BE2C (cell line): Measurements from ENCODE around the gene MEG3.

Experiments used
- DNase-seq: peaks from one replicate; pipeline ENCODE4 v3.0.0-alpha.2; 2020
- H3K27me3 ChIP-seq: fragments of 250-450 bp; sonication (Bioruptor Pico); 2 replicates; pipeline ENCODE4 v1.5.1; 2020; ENCODE audit warnings: mild to moderate bottlenecking
- H3K36me3 ChIP-seq: fragments of 250-450 bp; sonication (Bioruptor Pico); 2 replicates; pipeline ENCODE4 v1.5.1; 2020; ENCODE audit warnings: mild to moderate bottlenecking
- H3K4me1 ChIP-seq: fragments of 250-450 bp; sonication (Bioruptor Pico); 2 replicates; pipeline ENCODE4 v1.5.1; 2020
- H3K4me3 ChIP-seq: 2 replicates; pipeline ENCODE4 v1.5.1; 2011; ENCODE audit warnings: low read depth, low read length
- H3K9me3 ChIP-seq: fragments of 250-450 bp; sonication (Bioruptor Pico); 2 replicates; pipeline ENCODE4 v1.5.1; 2020
- CTCF ChIP-seq: IDR thresholded peaks from 2 replicates; pipeline ENCODE4 v1.5.1; 2012; ENCODE audit warnings: mild to moderate bottlenecking, low read depth, low read length

Gene MEG3

DNA sequence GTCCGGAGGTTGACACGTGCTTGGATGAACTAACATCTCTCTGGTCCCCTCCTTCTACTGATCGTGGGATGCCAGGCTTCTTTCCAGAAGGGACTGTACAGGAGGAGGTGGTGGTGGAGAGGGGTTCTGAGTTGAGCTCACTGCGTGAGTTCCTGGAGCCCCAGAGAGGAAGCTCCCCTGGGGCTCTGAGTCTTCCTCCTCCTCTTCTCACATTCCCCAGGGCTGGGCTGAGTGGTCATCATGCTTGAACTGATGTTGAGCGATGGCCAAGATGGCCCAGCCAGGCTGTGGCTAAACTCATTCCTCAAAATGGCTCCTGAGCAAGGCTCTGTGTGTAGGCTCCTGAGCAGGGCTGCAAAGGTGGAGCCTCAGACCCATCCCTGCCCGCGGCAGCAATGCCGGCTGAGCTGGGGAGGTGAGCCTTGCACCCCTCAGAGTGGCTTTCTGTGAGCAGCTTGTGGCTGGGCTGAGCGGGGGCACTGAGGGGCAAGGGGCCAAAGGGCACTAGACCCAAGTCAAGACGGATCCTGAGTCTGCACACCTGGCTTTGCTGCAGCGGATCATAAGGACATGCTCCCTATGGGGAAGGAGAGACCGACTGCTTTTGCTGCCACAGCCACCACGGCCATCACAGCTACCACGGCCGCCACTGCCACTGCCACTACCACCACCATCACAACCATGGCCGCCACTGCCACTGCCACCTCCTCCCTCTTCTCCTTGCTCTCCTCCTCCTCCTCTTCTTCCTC is 35.4 kb downstream of the MEG3 start:
- no peaks in the 10 kb centered on the region for H3K27me3 ChIP-seq
- no peaks in the 10 kb centered on the region for H3K4me1 ChIP-seq
- DNase-seq, result no peak
- no peaks in the 10 kb centered on the region for H3K9me3 ChIP-seq
- peaks cover 96% of the 10 kb centered on the region for H3K36me3 ChIP-seq
- no peak for TF ChIP-seq CTCF
- H3K4me3 ChIP-seq, result no peak overlapping the region

GRCh38 chr14:100861937-100862247 is 36.0 kb downstream of the MEG3 start:
- Histone ChIP-seq H3K4me1 (no peaks in the 10 kb centered on the region), H3K9me3 (no peaks in the 10 kb centered on the region), H3K4me3 (no peak overlapping the region), H3K27me3 (no peaks in the 10 kb centered on the region), H3K36me3 (peaks cover 94% of the 10 kb centered on the region)
- DNase-seq, result no peak
- no peak for TF ChIP-seq CTCF

DNA sequence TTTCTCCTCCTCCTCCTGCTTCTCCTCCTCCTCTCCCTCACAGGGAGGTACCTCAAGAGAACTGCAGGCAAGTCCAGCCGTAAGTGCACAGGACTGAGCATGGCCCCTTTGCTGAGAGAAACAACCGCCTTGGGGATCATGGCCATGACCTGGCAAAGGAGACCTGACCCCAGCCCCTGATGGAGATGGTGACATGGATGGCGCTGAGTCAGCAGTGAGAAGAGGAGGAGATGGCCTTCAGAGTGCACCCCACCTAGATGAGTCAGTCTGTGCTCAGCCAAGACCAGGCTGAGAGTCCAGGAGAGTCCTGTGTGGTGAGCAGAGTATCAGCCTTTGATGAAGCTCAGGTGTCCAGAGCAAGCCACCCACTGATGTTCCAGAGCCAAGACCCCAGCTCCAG is 36.4 kb downstream of the MEG3 start:
- H3K9me3 ChIP-seq, result no peaks in the 10 kb centered on the region
- H3K4me1 ChIP-seq, result no peaks in the 10 kb centered on the region
- no peaks in the 10 kb centered on the region for H3K27me3 ChIP-seq
- H3K36me3 ChIP-seq, result peaks cover 90% of the 10 kb centered on the region
- no peak for TF ChIP-seq CTCF
- H3K4me3 ChIP-seq, result no peak overlapping the region
- no peak for DNase-seq

DNA sequence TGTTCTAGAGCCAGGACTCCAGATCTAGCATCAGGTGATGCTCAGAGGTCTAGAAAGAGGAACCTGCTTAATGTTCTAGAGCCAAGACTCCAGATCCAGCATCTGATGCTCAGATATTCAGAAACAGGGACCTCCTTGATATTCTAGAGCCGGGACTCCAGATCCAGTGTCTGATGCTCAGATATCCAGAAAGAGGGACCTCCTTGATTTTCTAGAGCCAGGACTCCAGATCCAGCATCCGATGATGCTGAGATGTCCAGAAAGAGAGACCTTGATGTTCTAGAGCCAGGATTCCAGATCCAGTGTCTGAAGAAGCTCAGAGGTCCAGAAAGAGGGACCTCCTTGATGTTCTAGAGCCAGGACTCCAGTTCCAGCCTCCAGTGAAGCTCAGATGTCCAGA is 36.9 kb downstream of the MEG3 start:
- DNase-seq, result no peak
- no peak for TF ChIP-seq CTCF
- Histone ChIP-seq H3K27me3 (no peaks in the 10 kb centered on the region), H3K4me1 (no peaks in the 10 kb centered on the region), H3K36me3 (peaks cover 85% of the 10 kb centered on the region), H3K4me3 (no peak overlapping the region), H3K9me3 (no peaks in the 10 kb centered on the region)

DNA sequence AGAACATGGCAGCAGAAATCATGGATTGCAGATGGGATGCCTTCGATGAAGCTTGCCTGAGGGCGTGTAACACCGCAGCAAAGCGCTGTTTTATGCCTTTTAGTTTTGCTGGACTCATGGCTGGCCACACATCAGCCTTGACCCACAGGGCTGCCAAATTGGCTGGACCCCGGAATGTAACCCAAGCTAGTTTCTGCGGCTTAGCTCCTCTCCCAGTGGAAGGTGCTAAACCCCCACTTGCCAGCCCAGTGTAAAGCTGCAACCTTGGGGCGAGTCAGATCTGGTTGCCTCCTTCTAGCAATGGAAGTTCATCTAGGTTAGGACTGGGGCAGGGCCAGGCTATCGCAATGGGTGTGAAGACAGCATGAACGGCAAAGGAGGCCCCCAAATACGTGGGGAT is 38.3 kb downstream of the MEG3 start:
- no peaks in the 10 kb centered on the region for H3K4me1 ChIP-seq
- H3K36me3 ChIP-seq, result peaks cover 82% of the 10 kb centered on the region
- no peak for TF ChIP-seq CTCF
- H3K9me3 ChIP-seq, result no peaks in the 10 kb centered on the region
- DNase-seq, result peak; percentile 2
- H3K27me3 ChIP-seq, result no peaks in the 10 kb centered on the region
- no peak overlapping the region for H3K4me3 ChIP-seq

- Histone ChIP-seq H3K4me3 (no peak overlapping the region), H3K9me3 (no peaks in the 10 kb centered on the region), H3K36me3 (peaks cover 73% of the 10 kb centered on the region), H3K27me3 (no peaks in the 10 kb centered on the region), H3K4me1 (no peaks in the 10 kb centered on the region)
- no peak for TF ChIP-seq CTCF
- DNase-seq, result peak; percentile 3
Measured at GRCh38 chr14:100864960-100865681, 39.2 kb downstream of the MEG3 start.
